ENCODE data around the gene PARVG. TPM values are rescaled to one million over a fixed set of nuclear protein-coding genes. Genes with fewer than 3 reads are reported as not detected.

The PARVG gene
- total and polyA plus RNA-seq, 2 of the 13 experiments (the other 11 are each of a cell fraction or from before 2014, with no cell fraction given) = not detected

DNA sequence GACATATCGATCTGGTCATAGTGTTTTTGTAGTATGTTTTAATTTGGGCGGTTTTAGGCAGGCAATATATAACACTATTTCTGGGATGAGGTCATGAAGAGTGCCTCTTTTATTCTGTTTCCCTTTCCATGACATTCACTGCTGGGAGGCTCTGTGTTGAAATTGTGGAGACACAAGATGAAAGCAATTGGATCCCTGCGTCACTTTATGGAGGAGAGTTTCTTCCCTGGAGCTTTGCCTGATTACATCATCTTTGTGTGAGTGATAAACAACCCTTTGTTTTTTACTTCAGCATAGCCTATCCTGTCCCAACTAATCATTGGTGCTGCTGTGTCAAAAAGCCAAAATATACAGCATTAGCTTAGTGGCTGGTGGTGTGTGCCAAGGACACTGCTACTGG, 48.6 kb downstream of the PARVG start (continued):
- TF ChIP-seq, protein P1, sequence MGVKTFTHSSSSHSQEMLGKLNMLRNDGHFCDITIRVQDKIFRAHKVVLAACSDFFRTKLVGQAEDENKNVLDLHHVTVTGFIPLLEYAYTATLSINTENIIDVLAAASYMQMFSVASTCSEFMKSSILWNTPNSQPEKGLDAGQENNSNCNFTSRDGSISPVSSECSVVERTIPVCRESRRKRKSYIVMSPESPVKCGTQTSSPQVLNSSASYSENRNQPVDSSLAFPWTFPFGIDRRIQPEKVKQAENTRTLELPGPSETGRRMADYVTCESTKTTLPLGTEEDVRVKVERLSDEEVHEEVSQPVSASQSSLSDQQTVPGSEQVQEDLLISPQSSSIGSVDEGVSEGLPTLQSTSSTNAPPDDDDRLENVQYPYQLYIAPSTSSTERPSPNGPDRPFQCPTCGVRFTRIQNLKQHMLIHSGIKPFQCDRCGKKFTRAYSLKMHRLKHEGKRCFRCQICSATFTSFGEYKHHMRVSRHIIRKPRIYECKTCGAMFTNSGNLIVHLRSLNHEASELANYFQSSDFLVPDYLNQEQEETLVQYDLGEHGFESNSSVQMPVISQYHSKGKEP (CRISPR knock-in tag; IDR thresholded peaks at IDR 0.05) = no peak
- no peak for TF ChIP-seq ZBTB7A (CRISPR knock-in tag; IDR thresholded peaks at IDR 0.05)

DNA sequence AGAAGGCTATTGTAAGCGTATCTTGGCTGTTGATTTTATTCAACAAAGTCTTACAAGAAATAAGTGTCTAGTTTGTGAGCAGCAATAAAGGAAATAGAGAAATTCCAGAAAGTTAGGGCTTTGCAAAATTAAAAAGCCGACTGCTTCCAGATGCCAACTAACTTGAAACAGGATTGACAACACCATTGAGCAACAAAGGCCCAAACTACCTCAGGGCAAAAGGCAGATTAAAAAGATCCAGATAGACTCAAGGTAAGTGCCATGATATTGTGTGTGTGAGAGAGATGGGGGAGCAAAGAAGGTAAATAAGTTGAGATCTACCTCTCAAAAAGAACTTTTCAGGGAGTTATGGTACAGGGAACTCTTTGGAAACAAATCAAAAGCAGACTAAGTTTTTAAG, 49.1 kb downstream of the PARVG start:
- FAIRE-seq = no peak
- no peak overlapping the region for H2AFZ ChIP-seq (ENCODE audit: low read length)
- 2% methylated on average over 2 of the region's 2 CpGs for WGBS (ENCODE audit: low lambda C conversion rate)
- no peaks in the 10 kb centered on the region for H3K4me1 ChIP-seq (ENCODE audit: insufficient read depth, low read length)
- intact Hi-C loops (cut with micrococcal nuclease; ENCODE audit: unreplicated experiment) (no loop called here), in situ Hi-C loops (cut with HindIII; ENCODE audit: extremely low pct_ligation_motif_present, low pct_unique_long_range_greater_than_20kb) (no loop called here)
- no peak for DNase-seq (ENCODE audit: low spot score)
- H3K36me3 ChIP-seq (replicated peaks in 1 of 2; ENCODE audit: control insufficient read depth in 1 of 2, insufficient read depth in 2 of 2, low read length in 2 of 2) = no peaks in the 10 kb centered on the region
- H3K4me2 ChIP-seq (ENCODE audit: low read depth, low read length) = no peak overlapping the region
- H4K20me1 ChIP-seq (ENCODE audit: insufficient read depth, low read length) = no peaks in the 10 kb centered on the region
- H3K79me2 ChIP-seq (ENCODE audit: insufficient read depth, low read length) = no peaks in the 10 kb centered on the region
- POLR2A ChIA-PET = no interaction called here
- no peak for ATAC-seq
- H3K27me3 ChIP-seq (ENCODE audit: control insufficient read depth in 1 of 2, insufficient read depth in 2 of 2, low read length in 2 of 2) = no peaks in the 10 kb centered on the region; a peak in 1 of 5 replicates
- no peak overlapping the region for H3K27ac ChIP-seq (ENCODE audit: extremely low read length, insufficient read depth, low read length)
- CTCF ChIA-PET (ENCODE audit: low intra/inter-chr PET ratio, low total read pairs) = no interaction called here
- BruUV-seq (replicated peaks) = no TSS peak
- peaks cover 7% of the 10 kb centered on the region; the same call in 1 of the 2 replicates for H3K9me3 ChIP-seq (ENCODE audit: low read length)
- no peak overlapping the region for H3K9ac ChIP-seq (ENCODE audit: insufficient read depth, low read depth, low read length)
- no peak overlapping the region for H3K4me3 ChIP-seq (replicated peaks in 1 of 3; ENCODE audit: insufficient read depth in 1 of 3, low read depth in 2 of 3, low read length in 3 of 3)
- TF ChIP-seq ZNF383 (CRISPR knock-in tag; IDR thresholded peaks at IDR 0.05; ENCODE audit: borderline replicate concordance) = no peak
- TF ChIP-seq, protein P2, sequence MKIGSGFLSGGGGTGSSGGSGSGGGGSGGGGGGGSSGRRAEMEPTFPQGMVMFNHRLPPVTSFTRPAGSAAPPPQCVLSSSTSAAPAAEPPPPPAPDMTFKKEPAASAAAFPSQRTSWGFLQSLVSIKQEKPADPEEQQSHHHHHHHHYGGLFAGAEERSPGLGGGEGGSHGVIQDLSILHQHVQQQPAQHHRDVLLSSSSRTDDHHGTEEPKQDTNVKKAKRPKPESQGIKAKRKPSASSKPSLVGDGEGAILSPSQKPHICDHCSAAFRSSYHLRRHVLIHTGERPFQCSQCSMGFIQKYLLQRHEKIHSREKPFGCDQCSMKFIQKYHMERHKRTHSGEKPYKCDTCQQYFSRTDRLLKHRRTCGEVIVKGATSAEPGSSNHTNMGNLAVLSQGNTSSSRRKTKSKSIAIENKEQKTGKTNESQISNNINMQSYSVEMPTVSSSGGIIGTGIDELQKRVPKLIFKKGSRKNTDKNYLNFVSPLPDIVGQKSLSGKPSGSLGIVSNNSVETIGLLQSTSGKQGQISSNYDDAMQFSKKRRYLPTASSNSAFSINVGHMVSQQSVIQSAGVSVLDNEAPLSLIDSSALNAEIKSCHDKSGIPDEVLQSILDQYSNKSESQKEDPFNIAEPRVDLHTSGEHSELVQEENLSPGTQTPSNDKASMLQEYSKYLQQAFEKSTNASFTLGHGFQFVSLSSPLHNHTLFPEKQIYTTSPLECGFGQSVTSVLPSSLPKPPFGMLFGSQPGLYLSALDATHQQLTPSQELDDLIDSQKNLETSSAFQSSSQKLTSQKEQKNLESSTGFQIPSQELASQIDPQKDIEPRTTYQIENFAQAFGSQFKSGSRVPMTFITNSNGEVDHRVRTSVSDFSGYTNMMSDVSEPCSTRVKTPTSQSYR (CRISPR knock-in tag; IDR thresholded peaks at IDR 0.05; ENCODE audit: borderline replicate concordance) = no peak
- TF ChIP-seq PHF5A (CRISPR knock-in tag; IDR thresholded peaks at IDR 0.05; ENCODE audit: low read depth, unreplicated experiment) = no peak
- TF ChIP-seq, protein P3, sequence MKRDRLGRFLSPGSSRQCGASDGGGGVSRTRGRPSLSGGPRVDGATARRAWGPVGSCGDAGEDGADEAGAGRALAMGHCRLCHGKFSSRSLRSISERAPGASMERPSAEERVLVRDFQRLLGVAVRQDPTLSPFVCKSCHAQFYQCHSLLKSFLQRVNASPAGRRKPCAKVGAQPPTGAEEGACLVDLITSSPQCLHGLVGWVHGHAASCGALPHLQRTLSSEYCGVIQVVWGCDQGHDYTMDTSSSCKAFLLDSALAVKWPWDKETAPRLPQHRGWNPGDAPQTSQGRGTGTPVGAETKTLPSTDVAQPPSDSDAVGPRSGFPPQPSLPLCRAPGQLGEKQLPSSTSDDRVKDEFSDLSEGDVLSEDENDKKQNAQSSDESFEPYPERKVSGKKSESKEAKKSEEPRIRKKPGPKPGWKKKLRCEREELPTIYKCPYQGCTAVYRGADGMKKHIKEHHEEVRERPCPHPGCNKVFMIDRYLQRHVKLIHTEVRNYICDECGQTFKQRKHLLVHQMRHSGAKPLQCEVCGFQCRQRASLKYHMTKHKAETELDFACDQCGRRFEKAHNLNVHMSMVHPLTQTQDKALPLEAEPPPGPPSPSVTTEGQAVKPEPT (CRISPR knock-in tag; IDR thresholded peaks at IDR 0.05; ENCODE audit: low read depth) = no peak
- no peak for TF ChIP-seq ZBTB8A (CRISPR knock-in tag; IDR thresholded peaks at IDR 0.05; ENCODE audit: borderline replicate concordance, low read depth)
- no peak for TF ChIP-seq HCFC1 (IDR thresholded peaks at IDR 0.05; ENCODE audit: low read depth, low read length)
- TF ChIP-seq FOXA3 (CRISPR knock-in tag; IDR thresholded peaks at IDR 0.05) = no peak
- TF ChIP-seq NR3C1 (CRISPR knock-in tag; IDR thresholded peaks at IDR 0.05) = no peak
- no peak for TF ChIP-seq NR1H2 (CRISPR knock-in tag; IDR thresholded peaks at IDR 0.05; ENCODE audit: borderline replicate concordance, low read depth)
- no peak for TF ChIP-seq SSRP1 (CRISPR knock-in tag; IDR thresholded peaks at IDR 0.05)
- no peak for TF ChIP-seq ZNF724P (CRISPR knock-in tag; IDR thresholded peaks at IDR 0.05; ENCODE audit: borderline replicate concordance)
- TF ChIP-seq, protein P4, sequence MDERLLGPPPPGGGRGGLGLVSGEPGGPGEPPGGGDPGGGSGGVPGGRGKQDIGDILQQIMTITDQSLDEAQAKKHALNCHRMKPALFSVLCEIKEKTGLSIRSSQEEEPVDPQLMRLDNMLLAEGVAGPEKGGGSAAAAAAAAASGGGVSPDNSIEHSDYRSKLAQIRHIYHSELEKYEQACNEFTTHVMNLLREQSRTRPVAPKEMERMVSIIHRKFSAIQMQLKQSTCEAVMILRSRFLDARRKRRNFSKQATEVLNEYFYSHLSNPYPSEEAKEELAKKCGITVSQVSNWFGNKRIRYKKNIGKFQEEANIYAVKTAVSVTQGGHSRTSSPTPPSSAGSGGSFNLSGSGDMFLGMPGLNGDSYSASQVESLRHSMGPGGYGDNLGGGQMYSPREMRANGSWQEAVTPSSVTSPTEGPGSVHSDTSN (CRISPR knock-in tag; IDR thresholded peaks at IDR 0.05) = no peak
- TF ChIP-seq ZNF3 (CRISPR knock-in tag; IDR thresholded peaks at IDR 0.05) = no peak
- TF ChIP-seq ZNF138 (CRISPR knock-in tag; IDR thresholded peaks at IDR 0.05; ENCODE audit: low read depth) = no peak
- no peak for TF ChIP-seq ADNP (CRISPR knock-in tag; IDR thresholded peaks at IDR 0.05)
- no peak for TF ChIP-seq ZFP82 (CRISPR knock-in tag; IDR thresholded peaks at IDR 0.05; ENCODE audit: borderline replicate concordance)
